GM23338 (cell line): ENCODE data around the gene SMTNL2. TPM values are rescaled to one million over a fixed set of nuclear protein-coding genes. Genes with fewer than 3 reads are reported as not detected.
"Not testable (repeated sequence)": the region's sequence is repeated elsewhere in the genome, so short reads cannot be mapped to it uniquely, and the experiment has no call there.

ENCODE experiments used
- ATAC-seq: fragments of 200-7000 bp; cut with Tn5 transposase; 3 replicates; pipeline ENCODE4 v1.9.1; 2020
- DNase-seq: peaks from one replicate; pipeline ENCODE4 v3.0.0-alpha.2; 2015; ENCODE audit warnings: low spot score
- H2AFZ ChIP-seq: fragments of 200-600 bp; sonication (generic); 2 replicates; pipeline ENCODE4 v1.8.0; 2016; ENCODE audit warnings: antibody characterized with exemption, mild to moderate bottlenecking, moderate library complexity
- H3F3A ChIP-seq: fragments of 200-600 bp; sonication (generic); replicated peaks from 2 replicates; pipeline ENCODE4 v1.8.0; 2017; ENCODE audit warnings: antibody characterized with exemption, mixed run types, low read depth
- H3K27ac ChIP-seq: fragments of 200-600 bp; sonication (generic); 2 replicates; pipeline ENCODE4 v1.6.1; 2016; ENCODE audit warnings: low read depth
- H3K27me3 ChIP-seq: fragments of 200-600 bp; sonication (generic); 2 replicates; pipeline ENCODE4 v1.8.0; 2016; ENCODE audit warnings: mild to moderate bottlenecking, mixed run types, moderate library complexity; ENCODE audit not compliant: insufficient read depth
- H3K36me3 ChIP-seq: fragments of 200-600 bp; sonication (generic); 2 replicates; pipeline ENCODE4 v1.8.0; 2016; ENCODE audit warnings: mild to moderate bottlenecking; ENCODE audit not compliant: insufficient read depth
- H3K4me1 ChIP-seq: fragments of 200-600 bp; sonication (generic); 2 replicates; pipeline ENCODE4 v1.8.0; 2016; ENCODE audit warnings: mild to moderate bottlenecking, moderate library complexity; ENCODE audit not compliant: insufficient read depth
- H3K4me2 ChIP-seq: fragments of 200-600 bp; sonication (generic); 2 replicates; pipeline ENCODE4 v1.7.1; 2017; ENCODE audit warnings: mixed run types
- H3K4me3 ChIP-seq: fragments of 200-600 bp; sonication (generic); 2 replicates; pipeline ENCODE4 v1.6.1; 2016; ENCODE audit warnings: mixed run types
- H3K79me2 ChIP-seq: fragments of 200-600 bp; sonication (generic); replicated peaks from 2 replicates; pipeline ENCODE4 v1.8.0; 2017; ENCODE audit warnings: mild to moderate bottlenecking; ENCODE audit not compliant: insufficient read depth
- H3K9me2 ChIP-seq: fragments of 200-600 bp; sonication (generic); 2 replicates; pipeline ENCODE4 v1.8.0; 2017; ENCODE audit not compliant: insufficient read depth
- H4K20me1 ChIP-seq: fragments of 200-600 bp; sonication (generic); replicated peaks from 2 replicates; pipeline ENCODE4 v1.8.0; 2017; ENCODE audit warnings: mild to moderate bottlenecking; ENCODE audit not compliant: insufficient read depth
- H3K27ac Mint-ChIP-seq: 2 replicates; pipeline ENCODE4 v1.8.0; 2020; ENCODE audit warnings: inconsistent platforms, mild to moderate bottlenecking, moderate library complexity, mixed read lengths
- H3K27me3 Mint-ChIP-seq: 3 replicates; pipeline ENCODE4 v1.8.0; 2022; ENCODE audit warnings: low read depth, mild to moderate bottlenecking, moderate library complexity, mixed read lengths, inconsistent platforms; ENCODE audit not compliant: insufficient read depth, poor library complexity
- H3K36me3 Mint-ChIP-seq: 3 replicates; pipeline ENCODE4 v1.8.0; 2021; ENCODE audit warnings: low read depth, mild to moderate bottlenecking, inconsistent platforms, moderate library complexity, mixed read lengths
- H3K4me1 Mint-ChIP-seq: 3 replicates; pipeline ENCODE4 v1.8.0; 2020; ENCODE audit warnings: mild to moderate bottlenecking, inconsistent platforms, mixed read lengths
- H3K4me3 Mint-ChIP-seq: 3 replicates; pipeline ENCODE4 v1.8.0; 2021; ENCODE audit warnings: moderate library complexity, mild to moderate bottlenecking, inconsistent platforms, mixed read lengths
- H3K9me3 Mint-ChIP-seq: 3 replicates; pipeline ENCODE4 v1.8.0; 2020; ENCODE audit warnings: moderate library complexity, mild to moderate bottlenecking, inconsistent platforms, mixed read lengths
- CREB1 ChIP-seq: fragments of 250-450 bp; sonication (Bioruptor Pico); IDR thresholded peaks from 2 replicates; pipeline ENCODE4 v1.5.0; 2020; ENCODE audit warnings: low read depth, mild to moderate bottlenecking, moderate library complexity
- CTCF ChIP-seq, 2 experiments: fragments of 200-600 bp in 1 of 2; sonication (generic) in 1 of 2; conservative IDR thresholded peaks; 2 replicates each; pipeline versions ENCODE4 v1.5.1 to v1.6.1; 2016 to 2017; ENCODE audit warnings: antibody characterized with exemption in 2 of 2, low read depth in 2 of 2, mild to moderate bottlenecking in 2 of 2, moderate library complexity in 1 of 2
- EZH2 ChIP-seq: fragments of 200-600 bp; sonication (generic); IDR thresholded peaks from one replicate; pipeline ENCODE4 v1.8.0; 2017; ENCODE audit warnings: antibody characterized with exemption, mild to moderate bottlenecking, low read depth; ENCODE audit not compliant: unreplicated experiment
- EZH2phosphoT487 ChIP-seq: fragments of 200-600 bp; sonication (generic); IDR thresholded peaks from one replicate; pipeline ENCODE4 v1.8.1; 2018; ENCODE audit warnings: antibody characterized with exemption; ENCODE audit not compliant: unreplicated experiment
- JUNB ChIP-seq: IDR thresholded peaks from one replicate; pipeline ENCODE4 v1.6.1; 2016; ENCODE audit warnings: antibody characterized with exemption; ENCODE audit not compliant: unreplicated experiment
- NANOG ChIP-seq: IDR thresholded peaks from 2 replicates; pipeline ENCODE4 v1.6.1; 2016; ENCODE audit warnings: antibody characterized with exemption, borderline replicate concordance
- POLR2AphosphoS5 ChIP-seq: IDR thresholded peaks from 2 replicates; pipeline ENCODE4 v1.6.1; 2016; ENCODE audit warnings: antibody characterized with exemption, low read depth
- STAT1 ChIP-seq: IDR thresholded peaks from one replicate; pipeline ENCODE4 v1.6.1; 2016; ENCODE audit warnings: antibody characterized with exemption; ENCODE audit not compliant: unreplicated experiment
- ZNF114 ChIP-seq: fragments of 250-450 bp; sonication (Bioruptor Pico); IDR thresholded peaks from 2 replicates; pipeline ENCODE4 v1.5.0; 2020; ENCODE audit warnings: mild to moderate bottlenecking, moderate library complexity
- ZNF331 ChIP-seq: fragments of 250-450 bp; sonication (Bioruptor Pico); IDR thresholded peaks from 2 replicates; pipeline ENCODE4 v1.5.0; 2020; ENCODE audit warnings: low read depth, mild to moderate bottlenecking, moderate library complexity
- polyA plus RNA-seq: library from polyadenylated mRNA; unstranded; fragments of >200 nt; fragmentation: Nextera tagmentation; extraction: Ambion mirVana; gene quantifications from 2 replicates; pipeline ENCODE4 v1.2.1, GENCODE V29; 2016
- total RNA-seq: library from RNA; depleted of rRNA; stranded (reverse); fragments of >200 nt; shearing (Covaris generic); gene quantifications from 2 replicates; pipeline ENCODE4 v1.2.3, GENCODE V29; 2014
- TF ChIP-seq, protein P1 (sequence below): IDR thresholded peaks from 2 replicates; pipeline ENCODE4 v1.6.1; 2016; ENCODE audit warnings: antibody characterized with exemption
- TF ChIP-seq, protein P2 (sequence below): IDR thresholded peaks from one replicate; pipeline ENCODE4 v1.6.1; 2018; ENCODE audit warnings: antibody characterized with exemption; ENCODE audit not compliant: unreplicated experiment

Gene SMTNL2
- total and polyA plus RNA-seq, 2 experiments from 2014 or later, result 1.3 to 4.3 TPM

DNA sequence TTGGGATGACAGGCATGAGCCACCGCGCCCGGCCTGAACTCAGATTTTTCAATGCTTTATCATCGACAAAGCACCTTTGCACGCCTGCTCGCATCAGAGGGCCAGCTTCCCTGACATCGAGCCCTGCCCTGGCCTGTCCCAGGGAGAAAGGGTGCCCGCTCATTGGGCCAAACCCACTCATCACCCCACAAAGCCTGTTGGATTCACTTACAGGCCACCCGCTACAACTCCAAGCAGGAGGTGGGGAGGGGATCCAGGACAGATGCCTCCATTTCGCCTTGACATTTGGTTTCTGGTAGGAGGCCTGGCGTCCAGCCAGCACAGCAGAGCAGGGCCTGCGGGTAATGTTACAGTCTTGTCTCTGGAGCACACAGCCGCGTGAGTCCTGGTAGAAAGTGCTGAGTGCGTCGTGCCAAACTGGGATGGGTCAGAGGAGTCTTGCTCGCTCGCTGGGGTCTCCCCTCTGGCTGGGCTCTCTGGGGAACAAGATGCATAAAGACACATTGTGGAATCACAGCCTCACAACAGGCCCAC, 19.8 kb downstream of the SMTNL2 start:
- ATAC-seq (no peak), DNase-seq (no peak)
- Mint-ChIP-seq H3K27ac (no peak overlapping the region), H3K9me3 (no peaks in the 10 kb centered on the region), H3K27me3 (peaks cover 20% of the 10 kb centered on the region), H3K4me1 (peaks cover 38% of the 10 kb centered on the region), H3K36me3 (no peaks in the 10 kb centered on the region; the same call in 2 of the 3 replicates), H3K4me3 (no peak overlapping the region)
- Histone ChIP-seq H3K27me3 (no peaks in the 10 kb centered on the region), H3F3A (0 out of 2 replicates have a peak, but pooled peaks cover 9% of the 10 kb centered on the region), H2AFZ (no peak overlapping the region), H3K9me2 (no peaks in the 10 kb centered on the region), H3K4me3 (no peak overlapping the region), H3K4me1 (peaks cover 18% of the 10 kb centered on the region), H4K20me1 (no peaks in the 10 kb centered on the region), H3K36me3 (no peaks in the 10 kb centered on the region), H3K27ac (no peak overlapping the region), H3K79me2 (no peaks in the 10 kb centered on the region), H3K4me2 (no peak overlapping the region)
- TF ChIP-seq CREB1 (CRISPR knock-in tag) (no peak), EZH2phosphoT487 (no peak), ZNF331 (CRISPR knock-in tag) (no peak), ZNF114 (CRISPR knock-in tag) (no peak), POLR2AphosphoS5 (no peak), NANOG (no peak), STAT1 (no peak), EZH2 (no peak), CTCF (conservative IDR thresholded peaks at IDR 0.05; ENCODE audit: low read depth in 2 of 2) (no peak), JUNB (no peak)
- TF ChIP-seq, protein P1, sequence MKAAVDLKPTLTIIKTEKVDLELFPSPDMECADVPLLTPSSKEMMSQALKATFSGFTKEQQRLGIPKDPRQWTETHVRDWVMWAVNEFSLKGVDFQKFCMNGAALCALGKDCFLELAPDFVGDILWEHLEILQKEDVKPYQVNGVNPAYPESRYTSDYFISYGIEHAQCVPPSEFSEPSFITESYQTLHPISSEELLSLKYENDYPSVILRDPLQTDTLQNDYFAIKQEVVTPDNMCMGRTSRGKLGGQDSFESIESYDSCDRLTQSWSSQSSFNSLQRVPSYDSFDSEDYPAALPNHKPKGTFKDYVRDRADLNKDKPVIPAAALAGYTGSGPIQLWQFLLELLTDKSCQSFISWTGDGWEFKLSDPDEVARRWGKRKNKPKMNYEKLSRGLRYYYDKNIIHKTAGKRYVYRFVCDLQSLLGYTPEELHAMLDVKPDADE, result no peak
- TF ChIP-seq, protein P2, sequence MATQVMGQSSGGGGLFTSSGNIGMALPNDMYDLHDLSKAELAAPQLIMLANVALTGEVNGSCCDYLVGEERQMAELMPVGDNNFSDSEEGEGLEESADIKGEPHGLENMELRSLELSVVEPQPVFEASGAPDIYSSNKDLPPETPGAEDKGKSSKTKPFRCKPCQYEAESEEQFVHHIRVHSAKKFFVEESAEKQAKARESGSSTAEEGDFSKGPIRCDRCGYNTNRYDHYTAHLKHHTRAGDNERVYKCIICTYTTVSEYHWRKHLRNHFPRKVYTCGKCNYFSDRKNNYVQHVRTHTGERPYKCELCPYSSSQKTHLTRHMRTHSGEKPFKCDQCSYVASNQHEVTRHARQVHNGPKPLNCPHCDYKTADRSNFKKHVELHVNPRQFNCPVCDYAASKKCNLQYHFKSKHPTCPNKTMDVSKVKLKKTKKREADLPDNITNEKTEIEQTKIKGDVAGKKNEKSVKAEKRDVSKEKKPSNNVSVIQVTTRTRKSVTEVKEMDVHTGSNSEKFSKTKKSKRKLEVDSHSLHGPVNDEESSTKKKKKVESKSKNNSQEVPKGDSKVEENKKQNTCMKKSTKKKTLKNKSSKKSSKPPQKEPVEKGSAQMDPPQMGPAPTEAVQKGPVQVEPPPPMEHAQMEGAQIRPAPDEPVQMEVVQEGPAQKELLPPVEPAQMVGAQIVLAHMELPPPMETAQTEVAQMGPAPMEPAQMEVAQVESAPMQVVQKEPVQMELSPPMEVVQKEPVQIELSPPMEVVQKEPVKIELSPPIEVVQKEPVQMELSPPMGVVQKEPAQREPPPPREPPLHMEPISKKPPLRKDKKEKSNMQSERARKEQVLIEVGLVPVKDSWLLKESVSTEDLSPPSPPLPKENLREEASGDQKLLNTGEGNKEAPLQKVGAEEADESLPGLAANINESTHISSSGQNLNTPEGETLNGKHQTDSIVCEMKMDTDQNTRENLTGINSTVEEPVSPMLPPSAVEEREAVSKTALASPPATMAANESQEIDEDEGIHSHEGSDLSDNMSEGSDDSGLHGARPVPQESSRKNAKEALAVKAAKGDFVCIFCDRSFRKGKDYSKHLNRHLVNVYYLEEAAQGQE, result no peak

DNA sequence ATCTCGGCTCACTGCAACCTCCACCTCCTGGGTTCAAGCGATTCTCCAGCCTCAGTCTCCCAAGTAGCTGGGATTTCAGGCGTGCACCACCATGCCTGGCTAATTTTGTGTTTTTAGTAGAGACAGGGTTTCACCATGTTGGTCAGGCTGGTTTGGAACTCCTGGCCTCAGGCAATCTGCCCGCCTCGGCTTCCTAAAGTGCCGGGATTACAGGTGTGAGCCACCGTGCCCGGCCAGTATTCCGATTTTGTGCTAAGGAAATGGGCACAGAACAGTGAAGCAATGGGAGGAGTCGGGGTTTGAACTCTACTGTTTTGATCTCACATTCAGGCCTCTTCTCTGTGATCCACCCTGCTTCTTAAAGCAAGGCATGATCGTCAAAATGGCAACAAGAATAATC, 20.4 kb downstream of the SMTNL2 start:
- H3K4me2 ChIP-seq, H3K4me3 ChIP-seq, H3K9me3 Mint-ChIP-seq, H3K9me2 ChIP-seq, H3F3A ChIP-seq, H3K27me3 ChIP-seq, H3K4me3 Mint-ChIP-seq, DNase-seq, H3K36me3 Mint-ChIP-seq, H3K36me3 ChIP-seq, ATAC-seq, H3K27ac Mint-ChIP-seq, H4K20me1 ChIP-seq, H2AFZ ChIP-seq, H3K27ac ChIP-seq, H3K79me2 ChIP-seq: not testable (repeated sequence)
- Mint-ChIP-seq H3K4me1 (peaks cover 32% of the 10 kb centered on the region), H3K27me3 (peaks cover 21% of the 10 kb centered on the region)
- H3K4me1 ChIP-seq, result peaks cover 13% of the 10 kb centered on the region
